NOMO-1 (cell line): ENCODE data around the gene TICRR.
"Not testable (repeated sequence)": the region's sequence is repeated elsewhere in the genome, so short reads cannot be mapped to it uniquely, and the experiment has no call there.

Source experiments
- DNase-seq, 2 experiments: peaks; one replicate each; lab custom pipeline; 2025; ENCODE audit not compliant: unreplicated experiment in 2 of 2; lab: John Stamatoyannopoulos, UW

The TICRR gene

DNA sequence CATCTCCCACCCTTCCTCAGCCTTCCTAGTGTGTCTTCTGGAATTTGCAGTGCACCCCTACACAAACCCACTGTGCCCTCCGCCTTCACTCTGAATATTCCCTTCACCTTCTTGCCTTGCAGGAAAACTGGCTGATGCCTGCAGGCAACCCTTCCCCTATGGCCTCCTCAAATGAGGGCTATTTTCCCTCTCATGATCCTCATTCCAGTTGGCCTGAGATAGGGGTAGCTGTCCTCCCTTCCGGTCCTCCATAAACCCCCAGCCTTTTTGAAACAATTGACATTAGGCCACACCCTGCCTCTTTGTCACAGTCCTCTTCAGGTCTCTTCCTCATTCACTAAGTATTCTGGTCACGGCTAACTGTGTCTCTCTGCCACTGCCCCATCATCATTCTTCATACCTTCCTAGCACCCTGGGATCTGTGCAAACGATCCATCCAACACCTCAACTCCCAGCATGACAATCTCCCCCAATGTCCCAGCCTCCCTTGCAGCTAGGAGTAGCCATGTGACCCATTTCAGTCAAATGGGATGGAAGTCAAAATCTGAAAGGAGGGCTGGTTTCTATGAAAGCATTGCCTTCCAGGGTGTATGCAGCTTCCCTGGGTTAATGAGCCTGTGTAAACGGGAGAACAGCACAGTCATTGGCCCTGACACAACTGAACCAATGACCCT, 8.5 kb upstream of the TICRR start:
- DNase-seq, result no peak

DNA sequence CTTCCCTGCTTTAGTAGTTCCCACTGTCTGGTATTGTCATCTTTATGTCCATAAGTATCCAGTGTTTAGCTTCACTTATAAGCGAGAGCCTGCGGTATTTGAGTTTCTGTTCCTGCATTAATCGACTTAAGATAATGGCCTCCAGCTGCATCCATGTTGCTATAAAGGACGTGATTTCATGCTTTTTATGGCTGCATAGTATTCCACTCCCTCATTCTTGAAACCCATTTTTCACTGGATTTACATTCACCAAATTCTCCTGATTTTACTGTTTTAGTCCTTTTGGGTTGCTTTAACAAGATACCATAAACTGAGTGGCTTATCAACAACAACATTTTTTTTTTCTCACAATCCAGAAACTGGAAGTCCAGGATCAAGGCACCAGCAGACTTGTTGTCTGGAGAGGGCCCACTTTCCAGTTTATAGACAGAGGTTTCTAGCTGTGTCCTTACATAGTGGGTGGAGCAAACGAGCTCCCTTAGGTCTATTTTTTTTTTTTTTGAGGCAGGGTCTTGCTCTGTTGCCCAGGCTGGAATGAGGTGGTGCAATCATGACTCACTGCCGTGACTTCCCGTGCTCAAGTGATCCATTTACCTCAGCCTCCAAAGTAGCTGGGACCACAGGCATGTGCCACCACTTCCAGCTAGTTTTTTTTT, 6.1 kb upstream of the TICRR start:
- DNase-seq, result no peak

DNA sequence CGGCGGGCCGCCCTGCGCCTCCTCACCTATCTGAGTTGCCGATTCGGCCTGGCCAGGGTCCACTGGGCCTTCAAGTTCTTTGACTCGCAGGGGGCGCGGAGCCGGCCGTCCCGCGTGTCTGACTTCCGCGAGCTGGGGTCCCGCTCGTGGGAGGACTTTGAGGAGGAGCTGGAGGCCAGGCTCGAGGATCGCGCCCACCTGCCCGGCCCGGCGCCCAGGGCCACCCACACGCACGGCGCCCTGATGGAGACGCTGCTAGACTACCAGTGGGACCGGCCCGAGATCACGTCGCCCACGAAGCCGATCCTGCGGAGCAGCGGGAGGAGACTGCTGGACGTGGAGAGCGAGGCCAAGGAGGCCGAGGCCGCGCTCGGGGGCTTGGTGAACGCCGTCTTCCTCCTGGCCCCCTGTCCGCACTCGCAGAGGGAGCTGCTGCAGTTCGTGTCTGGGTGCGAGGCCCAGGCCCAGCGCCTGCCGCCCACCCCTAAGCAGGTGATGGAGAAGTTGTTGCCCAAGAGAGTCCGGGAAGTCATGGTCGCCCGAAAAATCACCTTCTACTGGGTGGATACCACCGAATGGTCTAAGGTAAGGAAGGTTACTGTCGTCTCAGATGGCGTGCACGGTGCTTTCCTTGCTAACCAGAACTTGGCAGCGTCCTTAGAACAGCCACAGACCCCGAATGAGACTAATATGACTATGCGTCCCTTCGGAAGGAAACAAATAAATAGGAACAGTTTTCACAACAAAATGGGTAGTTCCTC, 567 bp downstream of the TICRR start:
- DNase-seq, result no peak

DNA sequence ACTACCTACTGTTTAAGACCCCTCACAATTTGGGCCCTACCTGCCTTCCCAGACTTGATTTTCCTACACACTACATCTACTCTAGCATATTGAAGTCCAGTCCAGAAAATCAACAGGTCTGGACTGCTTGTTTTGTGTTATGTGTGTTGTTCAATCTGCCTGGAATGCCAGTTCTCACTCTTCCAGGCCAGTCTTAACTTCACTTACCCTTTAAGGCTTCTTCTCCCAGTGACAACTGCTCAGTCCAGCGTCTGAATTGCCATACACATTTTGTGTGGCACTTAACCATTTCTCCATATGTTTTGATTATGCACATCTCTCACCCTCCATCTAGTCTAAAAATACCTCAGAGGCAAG, 1.1 kb downstream of the TICRR start:
- DNase-seq, result no peak

DNA sequence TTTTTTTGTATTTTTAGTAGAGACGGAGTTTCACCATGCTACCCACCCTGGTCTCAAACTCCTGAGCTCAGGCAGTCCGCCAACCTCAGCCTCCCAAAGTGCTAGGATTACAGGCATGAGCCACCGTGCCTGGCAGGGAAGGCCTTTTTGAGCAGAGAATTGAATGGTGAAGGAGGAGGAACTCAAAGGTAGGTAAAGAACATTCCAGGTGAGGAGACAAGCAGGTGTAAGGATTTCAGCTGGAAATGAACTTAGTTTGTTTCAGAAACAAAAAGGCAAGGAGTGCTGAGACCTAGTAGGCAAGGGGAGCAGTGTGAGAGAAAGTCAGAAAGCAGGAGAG, 2.5 kb downstream of the TICRR start:
- DNase-seq, result no peak

DNA sequence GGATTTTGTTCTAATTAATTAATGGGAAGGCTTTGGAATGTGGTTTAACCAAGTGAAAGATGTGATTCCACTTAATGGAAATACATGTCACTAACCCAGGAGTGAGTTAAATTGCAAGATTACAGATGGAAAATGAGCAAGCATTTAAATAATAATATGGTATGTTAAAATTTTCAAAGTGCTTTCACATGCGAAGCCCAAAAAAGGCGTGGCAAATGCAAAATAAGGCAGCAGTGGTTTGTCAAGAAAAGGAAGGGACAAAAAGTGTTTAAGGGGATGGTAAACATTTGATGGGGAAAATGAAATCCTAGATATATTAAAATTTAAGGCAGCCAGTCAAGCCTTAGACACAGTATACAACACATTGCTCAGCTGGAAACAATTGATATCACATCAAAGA, 2.9 kb downstream of the TICRR start:
- DNase-seq, result no peak

DNA sequence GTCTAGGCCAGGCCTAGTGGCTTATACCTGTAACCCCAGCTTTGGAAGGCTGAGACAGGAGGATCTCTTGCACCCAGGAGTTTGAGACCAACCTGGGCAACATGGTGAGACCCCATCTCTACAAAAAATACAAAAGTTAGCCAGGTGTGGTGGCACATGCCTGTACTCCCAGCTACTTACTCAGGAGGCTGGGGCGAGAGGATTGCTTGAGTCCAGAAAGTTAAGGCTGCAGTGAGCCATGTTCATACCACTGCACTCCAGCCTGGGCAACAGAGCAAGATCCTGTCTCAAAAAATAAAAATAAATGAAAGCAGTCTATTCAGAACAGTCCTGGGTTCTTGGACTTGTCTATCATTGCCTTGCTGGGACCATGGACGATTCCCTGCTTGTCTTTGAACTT, 5.5 kb downstream of the TICRR start:
- not testable (repeated sequence) for DNase-seq

DNA sequence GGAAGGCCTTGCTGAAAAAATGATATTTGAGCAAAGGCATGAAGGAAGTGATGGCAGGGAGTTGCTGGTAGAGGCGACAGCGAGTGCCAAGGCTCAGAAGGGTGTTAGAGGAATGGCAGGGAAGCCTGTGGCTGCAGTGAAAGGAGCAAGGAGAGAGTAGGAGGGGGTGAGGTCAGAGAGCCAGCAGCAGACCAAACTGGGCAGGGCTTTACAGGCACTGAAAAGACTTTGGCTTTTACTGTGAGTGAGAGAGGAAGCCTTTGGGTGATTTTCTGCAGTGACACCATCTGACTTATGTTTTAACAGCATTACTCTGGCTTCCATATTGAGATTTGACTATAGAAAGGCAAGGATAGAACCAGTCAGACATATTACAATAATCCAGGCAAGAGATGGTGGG, 11.4 kb downstream of the TICRR start:
- DNase-seq, result no peak

DNA sequence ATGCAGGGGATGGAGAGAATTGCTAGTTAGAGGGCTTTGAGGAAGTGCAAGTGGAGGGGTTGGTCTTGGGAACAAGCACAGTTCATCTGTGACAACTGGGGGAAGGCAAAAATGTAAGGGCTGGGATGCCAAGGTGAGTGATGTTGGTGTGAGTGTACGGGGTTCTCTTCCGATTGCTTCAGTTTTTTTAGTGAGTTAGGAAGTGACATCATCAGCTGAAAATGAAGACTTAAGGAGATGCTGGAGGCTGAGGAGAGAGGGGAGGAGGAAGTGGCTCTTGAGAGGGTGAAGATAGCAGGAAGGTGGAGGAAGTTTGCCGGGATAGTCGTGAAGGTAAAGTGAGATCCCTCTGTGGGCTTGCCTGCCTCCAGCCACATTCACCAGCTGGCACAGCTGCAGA, 12.7 kb downstream of the TICRR start:
- no peak for DNase-seq

DNA sequence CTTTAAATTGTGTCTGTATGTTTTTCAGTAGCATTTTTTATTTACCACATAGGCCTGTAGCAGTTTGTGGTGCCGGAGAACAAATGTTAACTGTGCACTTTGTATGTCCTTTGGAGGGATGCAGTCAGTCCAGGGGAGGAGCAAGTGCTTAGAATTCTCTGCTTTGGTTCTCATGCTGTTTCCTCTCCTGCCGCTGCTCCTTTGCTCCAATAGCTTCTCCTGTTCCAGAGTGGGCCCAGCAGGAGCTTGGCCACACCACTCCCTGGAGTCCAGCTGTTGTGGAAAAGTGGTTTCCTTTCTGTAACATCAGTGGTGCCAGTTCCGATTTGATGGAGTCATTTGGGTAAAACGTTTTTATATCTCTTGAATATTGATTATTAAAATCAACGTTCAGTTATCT, 16.6 kb downstream of the TICRR start:
- no peak for DNase-seq

DNA sequence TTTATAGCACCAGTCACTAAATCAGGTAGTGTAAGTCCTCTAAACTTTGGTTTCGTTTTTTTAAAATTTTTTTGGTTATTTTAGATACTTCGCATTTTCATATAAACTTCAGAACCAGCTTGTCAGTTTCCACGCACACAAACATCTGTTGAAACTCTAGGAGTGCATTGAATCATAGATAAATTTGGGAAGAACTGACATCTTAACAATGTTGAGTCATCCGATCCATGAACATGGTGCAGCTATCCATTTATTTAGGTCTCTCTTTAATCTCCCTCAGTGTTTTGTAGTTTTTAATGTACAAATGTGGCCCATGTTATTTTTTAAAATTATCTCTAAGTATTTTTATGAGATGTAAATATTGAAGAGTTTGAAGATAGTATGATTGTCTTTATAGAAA, 17.7 kb downstream of the TICRR start:
- no peak for DNase-seq

DNA sequence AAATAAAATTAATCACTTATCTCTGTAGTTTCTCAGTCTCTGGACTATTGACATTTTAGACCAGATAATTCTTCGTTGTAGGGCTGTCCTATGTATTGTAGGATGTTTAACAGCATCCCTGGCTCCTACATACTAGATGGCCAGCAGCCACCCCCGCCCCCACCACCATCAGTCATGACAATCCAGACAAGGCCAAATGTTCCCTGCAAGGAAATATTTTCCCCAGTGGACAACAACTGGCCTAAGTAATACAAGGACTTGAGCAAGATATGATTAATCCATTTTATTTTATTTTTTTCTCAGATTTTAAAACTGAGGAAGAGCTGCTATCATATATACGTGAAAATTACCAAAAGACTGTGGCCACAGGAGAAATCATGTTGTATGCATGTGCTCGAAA, 23.8 kb downstream of the TICRR start:
- DNase-seq, result no peak

DNA sequence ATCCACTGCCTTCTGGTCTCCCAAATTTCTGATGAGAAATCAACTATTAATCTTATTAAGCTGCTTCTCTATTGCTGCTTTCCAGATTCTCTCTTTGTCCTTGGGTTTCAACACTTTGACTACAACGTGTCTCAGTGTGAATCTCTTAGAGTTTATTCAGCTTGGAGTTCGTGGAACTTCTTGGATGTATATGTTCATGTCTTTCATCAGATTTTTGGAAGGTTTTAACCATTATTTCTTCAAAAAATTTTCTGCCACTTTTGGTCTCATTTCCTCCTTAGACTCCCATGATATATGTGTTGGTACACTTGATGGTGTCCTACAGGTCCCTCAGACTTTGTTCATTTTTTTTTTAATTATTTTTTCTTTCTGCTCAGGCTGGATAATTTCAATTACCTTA, 36.0 kb downstream of the TICRR start:
- no peak for DNase-seq

DNA sequence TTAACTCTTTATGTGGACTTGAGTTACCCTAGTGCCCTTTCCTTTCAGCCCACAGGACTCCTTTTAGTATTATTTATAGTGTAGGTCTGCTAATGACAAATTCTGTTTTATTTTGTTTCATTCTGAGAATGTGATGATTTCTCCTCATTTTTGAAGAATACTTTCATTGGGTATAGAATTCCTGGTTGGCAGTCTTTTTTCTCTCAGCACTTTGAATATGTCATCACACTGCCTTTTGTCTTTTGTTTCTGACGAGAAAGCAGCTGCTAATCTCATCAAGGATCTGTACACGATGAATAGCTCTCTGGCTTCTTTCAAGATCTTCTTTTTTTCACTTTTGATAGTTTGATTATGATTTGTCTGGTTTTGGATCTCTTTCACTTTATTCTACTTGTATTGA, 37.8 kb downstream of the TICRR start:
- DNase-seq, result no peak

DNA sequence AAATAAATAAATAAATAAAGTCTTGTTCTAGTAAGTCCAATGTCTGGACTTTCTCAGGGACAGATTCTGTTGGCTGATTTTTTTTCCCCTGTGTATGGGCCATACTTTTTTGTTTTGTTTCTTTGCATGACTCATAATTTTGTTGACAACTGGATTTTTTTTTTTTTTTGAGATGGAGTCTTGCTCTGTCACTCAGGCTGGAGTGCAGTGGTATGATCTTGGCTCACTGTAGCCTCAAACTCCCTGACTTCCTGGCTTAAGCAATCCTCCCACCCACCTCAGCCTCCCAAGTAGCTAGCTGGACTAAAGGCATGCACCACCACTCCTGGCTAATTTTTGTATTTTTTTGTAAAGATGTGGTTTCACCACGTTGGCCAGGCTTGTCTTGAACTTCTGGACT, 38.9 kb downstream of the TICRR start:
- DNase-seq, result no peak

DNA sequence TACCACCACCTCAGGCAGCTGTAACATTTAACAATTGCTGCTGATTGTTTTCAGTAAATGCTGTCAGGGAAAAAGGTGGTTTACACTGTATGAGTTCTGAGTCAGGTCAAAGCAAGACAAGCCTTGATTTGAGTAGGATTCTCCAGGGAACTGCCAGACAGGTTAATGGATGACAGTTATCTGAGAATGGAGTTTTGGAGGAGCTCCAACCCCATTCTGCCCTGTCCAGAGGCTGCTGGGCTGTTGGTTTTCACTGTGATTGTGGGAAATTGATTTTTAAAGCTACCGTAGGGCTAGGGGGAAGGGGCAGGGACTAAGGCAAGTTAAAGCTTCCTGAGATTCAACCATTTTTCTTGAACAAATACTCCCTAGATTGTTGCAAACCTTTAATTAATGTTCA, 39.9 kb downstream of the TICRR start:
- DNase-seq, result no peak

DNA sequence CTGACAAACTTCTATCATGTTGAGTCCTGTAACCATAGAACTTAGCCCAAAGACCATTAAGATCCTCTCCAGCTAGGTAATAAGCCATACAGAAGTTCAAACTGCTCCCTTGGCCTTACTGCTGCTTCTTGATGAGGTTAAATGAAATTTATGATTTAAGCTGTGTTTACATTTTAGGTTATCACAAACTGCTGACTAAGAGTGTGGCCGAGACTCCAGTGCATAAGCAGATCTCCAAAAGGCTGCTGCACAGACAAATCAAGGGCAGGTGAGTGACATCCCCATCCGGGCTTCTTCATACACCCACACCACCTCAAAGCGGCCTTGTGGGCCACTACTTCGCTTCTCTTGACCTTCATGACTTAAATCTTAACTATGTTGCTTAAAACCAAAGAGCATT, 41.0 kb downstream of the TICRR start:
- DNase-seq, result no peak

DNA sequence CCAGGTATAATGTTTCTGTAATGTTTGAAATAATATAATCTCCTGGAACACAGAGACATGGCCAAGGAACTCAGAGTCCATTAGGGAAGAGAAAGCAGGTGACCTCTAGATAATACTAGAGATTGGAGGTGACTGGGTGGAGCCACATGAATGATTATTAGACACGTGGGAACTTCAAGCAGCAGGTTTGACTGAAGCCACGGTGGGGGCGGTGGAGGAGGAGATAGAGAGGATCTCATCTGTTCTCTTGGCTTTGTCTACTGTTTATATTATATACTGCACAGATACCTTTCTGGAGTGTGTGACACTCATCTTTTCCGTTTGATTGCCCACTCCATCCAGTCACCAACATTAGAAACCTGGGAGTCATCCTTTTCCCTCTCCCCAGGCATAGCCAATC, 46.3 kb downstream of the TICRR start:
- no peak for DNase-seq

DNA sequence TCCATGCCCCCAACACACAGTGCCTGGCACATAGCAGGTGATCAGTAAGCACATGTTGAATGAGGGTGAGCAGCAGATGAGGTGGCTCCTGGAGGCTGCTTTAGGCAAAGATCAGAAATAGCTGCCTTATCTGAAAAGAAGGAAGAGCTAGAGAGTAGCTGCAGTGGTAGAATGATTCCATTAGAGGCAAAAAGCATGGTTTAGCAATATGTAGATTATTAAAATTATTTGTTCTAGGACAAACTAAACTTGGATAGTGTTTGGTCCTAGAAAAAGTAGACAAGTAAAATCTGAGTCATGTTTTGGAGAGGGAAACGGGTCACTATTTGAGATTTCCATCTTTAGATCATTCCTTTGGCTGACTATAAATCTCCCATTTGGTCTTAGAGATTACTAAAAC, 47.9 kb downstream of the TICRR start:
- no peak for DNase-seq

DNA sequence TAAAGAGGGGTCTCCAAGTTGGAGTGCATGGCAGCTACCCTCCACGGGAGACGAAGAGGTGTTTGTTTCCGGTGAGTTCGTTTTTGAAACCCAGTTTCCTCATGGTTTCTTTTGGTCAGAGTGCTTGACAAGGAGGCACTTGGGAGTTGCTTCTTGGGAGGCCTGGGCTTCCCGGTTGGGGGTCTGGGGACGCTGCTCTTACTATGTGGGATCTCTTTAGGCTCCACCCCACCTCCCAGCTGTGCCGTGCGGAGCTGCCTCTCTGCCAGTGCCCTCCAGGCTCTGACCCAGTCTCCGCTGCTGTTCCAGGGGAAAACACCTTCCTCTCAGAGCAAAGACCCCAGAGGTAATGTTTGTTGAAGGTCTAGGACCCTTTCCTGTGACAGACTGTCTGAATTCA, 50.4 kb downstream of the TICRR start:
- no peak for DNase-seq

DNA sequence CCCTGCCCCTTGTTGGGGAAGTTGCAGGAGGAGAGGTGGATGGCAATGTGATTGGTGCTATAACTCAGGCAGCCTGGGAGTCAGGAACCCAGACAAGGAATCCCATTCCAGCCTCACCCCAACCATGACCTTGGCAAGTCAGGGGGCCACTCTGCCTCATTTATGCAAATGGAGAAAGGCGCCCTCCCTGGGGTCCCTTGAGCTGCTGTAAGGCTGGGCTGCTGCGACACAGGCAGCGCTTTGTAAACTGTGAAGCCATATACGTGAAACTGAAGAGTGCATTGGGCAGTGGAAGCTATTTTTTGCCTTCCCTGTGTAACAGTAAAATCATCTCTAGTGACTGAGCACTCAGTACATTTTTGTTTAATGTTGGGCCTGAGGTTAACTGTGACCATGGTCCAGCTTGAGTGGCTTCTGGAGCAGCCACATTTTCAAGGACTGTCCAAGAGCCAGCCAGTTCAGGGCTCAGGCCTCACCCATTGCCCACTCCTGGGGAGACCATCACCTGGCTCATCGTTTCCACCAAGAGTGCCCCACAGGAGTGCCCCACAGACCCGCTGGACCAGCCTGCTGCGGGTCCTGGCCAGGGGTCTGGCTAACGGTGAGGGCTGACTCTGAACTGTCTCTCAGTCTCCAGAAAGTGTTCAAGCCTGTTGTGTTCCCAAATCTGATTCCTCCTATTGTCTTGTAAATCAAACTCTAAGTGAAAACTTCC, 52.1 kb downstream of the TICRR start:
- DNase-seq, result no peak

DNA sequence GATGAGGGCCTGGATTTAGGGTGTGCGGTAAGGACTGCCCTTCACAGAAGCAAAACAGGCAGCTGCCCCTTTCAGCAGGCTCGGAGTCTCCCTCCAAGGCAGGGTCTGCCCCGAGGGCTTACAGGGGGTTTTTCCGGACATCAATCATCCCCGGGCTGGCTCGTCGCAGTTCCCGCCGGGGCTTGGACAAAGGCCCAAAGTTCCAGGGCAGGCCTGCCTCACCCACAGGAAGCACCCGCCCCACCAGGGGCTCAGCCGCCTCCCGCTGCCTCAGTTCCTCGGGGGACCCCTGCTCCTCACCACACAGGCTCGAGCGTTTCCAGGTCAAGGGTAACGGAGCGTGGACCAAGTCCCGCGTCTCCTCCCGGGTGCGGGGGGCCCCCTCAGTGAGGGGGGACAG, 53.0 kb downstream of the TICRR start:
- no peak for DNase-seq
